22Rv1 (cell line): ENCODE data around the gene WDR70.
"Not testable (repeated sequence)": the region's sequence is repeated elsewhere in the genome, so short reads cannot be mapped to it uniquely, and the experiment has no call there.

Source experiments
- H3K27ac ChIP-seq: fragments of 450-650 bp; 2 replicates; pipeline ENCODE4 v1.5.1; 2017
- ZFX ChIP-seq: fragments of 450-650 bp; IDR thresholded peaks from 2 replicates; pipeline ENCODE4 v1.6.1; 2017; ENCODE audit warnings: antibody characterized with exemption, borderline replicate concordance
- TF ChIP-seq, protein P1 (sequence below): fragments of 450-650 bp; IDR thresholded peaks from 2 replicates; pipeline ENCODE4 v1.5.1; 2017; ENCODE audit warnings: mild to moderate bottlenecking

Gene WDR70

DNA sequence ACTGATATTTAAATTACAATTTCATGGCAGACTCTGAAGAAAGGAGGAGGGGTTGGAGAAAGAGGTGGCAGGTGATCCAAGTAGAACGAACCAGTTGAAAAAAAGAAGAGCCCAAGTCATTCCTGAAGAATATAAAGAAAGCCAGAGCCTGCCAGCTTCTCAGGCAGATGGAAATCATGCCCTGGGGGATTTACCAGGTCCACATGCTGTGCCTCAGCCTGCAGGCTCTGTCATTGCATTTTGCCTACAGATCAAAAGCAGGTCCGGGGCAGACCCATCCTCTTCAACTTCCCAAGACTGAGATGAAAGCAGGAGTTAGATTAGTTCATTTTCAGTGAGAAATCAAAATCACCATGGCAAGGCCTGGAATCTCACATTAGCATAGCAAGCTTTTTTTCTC, 412.2 kb downstream of the WDR70 start:
- TF ChIP-seq, protein P1, sequence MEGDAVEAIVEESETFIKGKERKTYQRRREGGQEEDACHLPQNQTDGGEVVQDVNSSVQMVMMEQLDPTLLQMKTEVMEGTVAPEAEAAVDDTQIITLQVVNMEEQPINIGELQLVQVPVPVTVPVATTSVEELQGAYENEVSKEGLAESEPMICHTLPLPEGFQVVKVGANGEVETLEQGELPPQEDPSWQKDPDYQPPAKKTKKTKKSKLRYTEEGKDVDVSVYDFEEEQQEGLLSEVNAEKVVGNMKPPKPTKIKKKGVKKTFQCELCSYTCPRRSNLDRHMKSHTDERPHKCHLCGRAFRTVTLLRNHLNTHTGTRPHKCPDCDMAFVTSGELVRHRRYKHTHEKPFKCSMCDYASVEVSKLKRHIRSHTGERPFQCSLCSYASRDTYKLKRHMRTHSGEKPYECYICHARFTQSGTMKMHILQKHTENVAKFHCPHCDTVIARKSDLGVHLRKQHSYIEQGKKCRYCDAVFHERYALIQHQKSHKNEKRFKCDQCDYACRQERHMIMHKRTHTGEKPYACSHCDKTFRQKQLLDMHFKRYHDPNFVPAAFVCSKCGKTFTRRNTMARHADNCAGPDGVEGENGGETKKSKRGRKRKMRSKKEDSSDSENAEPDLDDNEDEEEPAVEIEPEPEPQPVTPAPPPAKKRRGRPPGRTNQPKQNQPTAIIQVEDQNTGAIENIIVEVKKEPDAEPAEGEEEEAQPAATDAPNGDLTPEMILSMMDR: no peak
- no peak for TF ChIP-seq ZFX
- H3K27ac ChIP-seq: no peak overlapping the region

DNA sequence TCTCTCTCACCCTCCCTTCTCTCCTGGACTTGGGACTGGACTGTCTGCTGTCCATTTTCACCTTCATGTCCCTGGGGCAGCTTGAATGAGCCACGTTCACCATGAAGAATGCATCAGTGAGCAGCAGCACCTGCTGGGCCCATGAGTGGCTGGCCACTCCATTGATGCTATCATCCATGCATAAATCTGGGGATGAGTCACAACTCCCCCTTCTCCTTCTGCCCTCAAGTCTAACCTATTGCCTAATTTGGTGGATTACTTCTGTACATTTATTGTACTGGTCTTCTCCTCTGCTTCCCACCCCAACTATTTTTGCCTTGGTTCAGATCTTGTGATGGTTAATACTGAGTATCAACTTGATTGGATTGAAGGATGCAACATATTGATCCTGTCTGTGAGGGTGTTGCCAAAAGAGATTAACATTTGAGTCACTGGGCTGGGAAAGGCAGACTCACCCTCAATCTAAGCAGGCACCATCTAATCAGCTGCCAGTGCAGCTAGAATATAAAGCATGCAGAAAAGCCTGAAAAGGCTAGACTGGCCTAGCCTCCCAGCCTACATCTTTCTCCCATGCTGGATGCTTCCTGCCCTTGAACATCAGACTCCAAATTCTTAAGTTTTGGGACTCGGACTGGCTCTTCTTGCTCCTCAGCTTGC, 414.0 kb downstream of the WDR70 start:
- no peak for TF ChIP-seq ZFX
- TF ChIP-seq, protein P1: no peak

GRCh38 chr5:37795292-37795691, 416.2 kb downstream of the WDR70 start:
- H3K27ac ChIP-seq: not testable (repeated sequence)

More for the DNA sequence above, 414.0 kb downstream of the WDR70 start:
- H3K27ac ChIP-seq: no peak overlapping the region

DNA sequence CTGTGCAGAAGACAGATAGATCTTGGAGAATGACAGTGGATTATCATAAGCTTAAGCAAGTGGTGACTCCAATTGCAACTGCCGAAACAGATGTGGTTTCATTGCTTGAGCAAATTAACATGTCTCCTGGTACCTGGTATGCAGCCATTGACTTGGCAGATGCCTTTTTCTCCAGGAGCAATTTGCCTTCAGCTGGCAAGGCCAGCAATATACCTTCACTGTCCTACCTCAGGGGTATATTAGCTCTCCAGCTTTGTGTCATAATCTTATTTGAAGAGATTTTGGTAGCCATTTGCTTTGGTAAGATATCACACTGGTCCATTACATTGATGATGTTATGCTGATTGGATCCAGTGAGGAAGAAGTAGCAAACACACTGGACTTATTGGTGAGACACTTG, 417.3 kb downstream of the WDR70 start:
- H3K27ac ChIP-seq: not testable (repeated sequence)

DNA sequence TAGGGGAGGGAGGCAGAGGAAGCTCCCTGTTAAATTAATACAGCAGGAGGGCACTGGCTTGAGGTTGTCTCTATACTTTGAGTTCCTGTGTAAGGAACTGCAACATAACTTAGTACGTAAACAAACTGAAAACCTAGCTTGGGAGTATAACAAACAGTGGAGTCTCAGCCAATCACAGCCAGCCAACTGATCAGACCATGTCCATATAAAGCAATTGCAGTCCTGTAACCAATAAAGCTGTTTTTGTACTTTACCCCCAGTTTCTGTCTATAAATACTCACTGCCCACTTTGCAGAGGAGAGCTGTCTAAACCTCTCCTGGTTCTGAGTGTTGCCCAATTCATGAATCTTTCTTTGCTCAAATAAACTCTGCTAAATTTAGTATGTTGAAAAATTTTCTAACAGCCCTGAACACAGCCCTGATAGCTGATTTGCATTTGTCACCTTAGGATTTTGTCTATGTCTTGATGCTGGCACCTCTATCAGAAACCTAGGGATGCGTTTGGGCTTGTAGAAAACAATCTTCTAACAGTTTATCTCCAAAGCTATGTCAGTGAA, 420.8 kb downstream of the WDR70 start:
- no peak for TF ChIP-seq ZFX
- TF ChIP-seq, protein P1: no peak
- peak overlapping the region; percentile 74 for H3K27ac ChIP-seq

DNA sequence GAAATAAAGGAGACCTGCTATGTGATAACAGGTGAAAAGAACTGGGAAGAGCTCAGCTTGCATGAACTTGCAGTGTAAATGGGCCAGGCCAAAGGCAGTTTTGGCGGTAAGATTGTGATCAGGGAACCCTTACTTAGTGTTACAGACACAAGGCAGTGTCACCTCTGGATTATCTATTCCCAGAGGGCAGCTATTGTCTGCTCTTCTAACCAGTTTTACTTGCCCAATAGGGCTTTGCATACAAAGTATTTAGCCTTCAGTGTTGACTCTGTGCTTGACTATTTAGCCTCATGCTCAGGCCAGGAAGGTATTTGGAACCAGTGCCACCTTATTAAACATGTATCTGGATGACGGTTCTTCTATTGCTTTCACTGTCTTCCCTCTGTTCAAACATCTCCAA, 422.4 kb downstream of the WDR70 start:
- TF ChIP-seq, protein P1: no peak
- no peak for TF ChIP-seq ZFX
- H3K27ac ChIP-seq: no peak overlapping the region
